Hepatocyte (in vitro differentiated cells): ENCODE data around the gene VAV3.

Source experiments
- CTCF ChIP-seq: fragments of 200-600 bp; sonication (generic); IDR thresholded peaks from 2 replicates; pipeline ENCODE4 v1.5.1; 2016; ENCODE audit warnings: antibody characterized with exemption, mild to moderate bottlenecking; ENCODE audit not compliant: poor library complexity
- EZH2 ChIP-seq: fragments of 200-600 bp; sonication (generic); IDR thresholded peaks from 2 replicates; pipeline ENCODE4 v1.6.1; 2016; ENCODE audit warnings: antibody characterized with exemption, mild to moderate bottlenecking, borderline replicate concordance
- EZH2phosphoT487 ChIP-seq: fragments of 200-600 bp; sonication (generic); IDR thresholded peaks from one replicate; pipeline ENCODE4 v1.6.1; 2018; ENCODE audit warnings: antibody characterized with exemption, mild to moderate bottlenecking, low read depth, moderate library complexity; ENCODE audit not compliant: unreplicated experiment, severe bottlenecking

- TF ChIP-seq EZH2, result no peak
- TF ChIP-seq CTCF, result no peak
- no peak for TF ChIP-seq EZH2phosphoT487
Measured at GRCh38 chr1:107695341-107695740, 269.6 kb downstream of the VAV3 start.
